ENCODE data around the gene RNH1.
"Not testable (repeated sequence)": the region's sequence is repeated elsewhere in the genome, so short reads cannot be mapped to it uniquely, and the experiment has no call there.

Gene RNH1

GRCh38 chr11:520428-521176 is 13.6 kb upstream of the RNH1 start:
- no peak for DNase-seq (ENCODE audit: low read depth in 3 of 3)

GRCh38 chr11:518463-519202 is 11.6 kb upstream of the RNH1 start:
- DNase-seq (ENCODE audit: low read depth in 3 of 3) = peak; percentile 80 to 87 (median 80)

- not testable (repeated sequence) for DNase-seq (ENCODE audit: low read depth in 3 of 3)
These were observed 10.1 kb upstream of the RNH1 start for GRCh38 chr11:516918-517685.

DNA sequence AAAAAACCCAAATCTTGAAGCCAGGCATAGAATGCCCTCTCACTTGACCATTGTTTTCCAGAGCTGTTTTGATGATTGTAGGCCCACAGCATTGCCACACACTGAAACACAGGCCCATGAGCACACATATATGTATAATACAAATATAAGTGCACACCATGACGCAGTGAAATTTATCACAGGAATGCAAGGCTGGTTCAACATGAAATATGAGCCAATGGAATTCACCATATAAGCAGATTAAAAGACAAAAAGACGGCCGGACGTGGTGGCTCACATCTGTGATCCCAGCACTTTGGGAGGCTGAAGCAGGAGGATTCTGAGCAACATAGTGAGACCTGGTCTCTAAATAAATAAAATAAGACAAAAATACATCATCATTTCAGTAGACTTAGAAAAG is 9.4 kb upstream of the RNH1 start:
- DNase-seq (ENCODE audit: low read depth in 3 of 3) = no peak

DNA sequence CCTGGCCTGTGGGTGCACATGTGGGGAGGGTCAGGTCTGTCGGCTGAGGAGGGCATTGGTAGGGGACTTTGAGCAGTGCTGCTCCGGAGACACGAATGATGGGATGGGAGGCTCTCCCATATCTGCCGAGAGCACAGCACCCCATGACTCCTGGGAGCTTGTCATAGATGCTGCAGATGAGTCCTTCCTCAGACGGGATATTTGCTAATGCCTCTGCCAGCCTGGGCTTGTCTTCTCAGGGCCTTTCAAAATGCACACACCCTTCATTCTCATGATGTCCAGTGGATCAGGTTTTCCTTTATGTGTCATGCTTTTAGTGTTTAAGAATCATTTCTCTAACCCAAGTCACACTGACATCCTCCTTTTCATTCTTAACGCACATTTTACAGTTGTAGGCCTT is 8.1 kb upstream of the RNH1 start:
- DNase-seq (ENCODE audit: low read depth in 3 of 3) = no peak

DNA sequence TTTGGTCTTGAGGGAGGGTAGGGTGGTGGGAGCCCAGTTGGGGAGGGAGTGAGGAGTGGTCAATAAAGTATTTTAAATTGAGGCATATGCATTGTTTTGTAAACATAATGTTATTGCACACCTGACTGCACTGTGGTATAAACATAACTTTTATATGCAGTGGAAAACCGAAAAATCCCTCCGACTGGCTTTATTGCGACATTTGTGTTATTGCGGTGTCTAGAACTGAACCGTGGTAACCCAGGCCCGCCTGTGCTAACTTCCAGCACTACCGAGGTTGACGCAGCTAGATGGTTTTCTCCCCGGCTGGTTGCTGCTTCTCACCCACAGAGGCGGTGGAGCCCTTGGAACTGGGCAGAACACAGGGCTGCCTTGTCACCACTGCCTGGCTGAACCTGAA is 7.6 kb upstream of the RNH1 start:
- no peak for DNase-seq (ENCODE audit: low read depth in 3 of 3)

DNA sequence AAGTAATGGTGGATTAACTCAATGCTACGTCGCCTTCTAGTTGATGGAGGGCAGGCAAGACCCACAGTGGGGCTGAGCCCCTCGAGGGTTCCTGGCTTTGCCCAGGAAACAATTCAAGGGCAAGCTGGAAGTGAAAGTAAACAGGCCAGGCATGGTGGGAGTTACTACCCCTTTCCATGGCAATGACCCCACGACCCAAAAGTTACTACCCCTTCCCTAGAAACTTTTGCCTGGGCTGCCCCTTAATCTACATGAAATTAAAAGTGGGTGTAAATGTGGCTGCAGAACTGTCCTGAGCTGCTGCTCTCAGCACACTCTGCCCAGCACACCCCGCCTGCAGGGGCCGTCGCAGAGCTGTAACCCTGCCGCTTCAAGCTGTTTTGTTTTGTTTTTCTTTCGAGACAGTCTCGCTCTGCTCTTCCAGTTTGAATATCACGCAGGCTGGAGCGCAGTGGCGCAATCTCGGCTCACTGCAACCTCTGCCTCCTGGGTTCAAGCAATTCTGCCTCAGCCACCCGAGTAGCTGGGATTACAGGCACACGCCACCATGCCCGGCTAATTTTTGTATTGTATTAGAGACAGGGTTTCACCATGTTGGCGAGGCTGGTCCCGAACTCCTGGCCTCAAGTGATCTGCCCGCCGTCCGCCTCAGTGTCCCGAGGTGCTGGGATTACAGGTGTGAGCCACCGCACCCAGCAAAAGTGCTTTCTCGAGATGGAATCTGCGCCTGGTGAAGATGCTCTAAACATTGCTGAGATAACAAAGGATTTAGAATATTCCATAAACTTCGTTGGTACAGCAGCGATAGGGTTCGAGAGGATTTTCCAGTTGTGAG is 5.9 kb upstream of the RNH1 start:
- no peak for DNase-seq (ENCODE audit: low read depth in 3 of 3)

DNA sequence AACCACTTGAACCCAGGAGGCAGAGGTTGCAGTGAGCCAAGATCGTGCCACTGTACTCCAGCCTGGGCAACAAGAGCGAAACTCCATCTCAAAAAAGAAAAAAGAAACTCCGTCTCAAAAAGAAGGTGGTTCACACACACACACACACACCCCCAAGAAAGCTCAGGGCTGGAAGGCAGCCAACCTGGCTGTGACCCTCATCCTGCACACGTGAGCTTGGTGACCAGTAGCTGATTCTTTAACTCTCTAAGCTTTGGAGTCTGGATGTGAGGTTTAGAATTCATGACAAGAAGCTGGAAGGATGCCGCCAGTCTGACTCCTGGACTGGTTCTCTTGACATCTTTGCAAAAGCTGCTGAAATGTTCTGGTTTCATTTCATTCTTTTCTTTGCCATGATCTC is 1.9 kb upstream of the RNH1 start:
- DNase-seq (ENCODE audit: low read depth in 3 of 3) = no peak

GRCh38 chr11:507727-508515 is 879 bp upstream of the RNH1 start:
- no peak for DNase-seq (ENCODE audit: low read depth in 3 of 3)

- DNase-seq (ENCODE audit: low read depth in 3 of 3) = peak; percentile 92 to 95 (median 94)
These were observed 626 bp downstream of the RNH1 start for GRCh38 chr11:506238-506994.

DNA sequence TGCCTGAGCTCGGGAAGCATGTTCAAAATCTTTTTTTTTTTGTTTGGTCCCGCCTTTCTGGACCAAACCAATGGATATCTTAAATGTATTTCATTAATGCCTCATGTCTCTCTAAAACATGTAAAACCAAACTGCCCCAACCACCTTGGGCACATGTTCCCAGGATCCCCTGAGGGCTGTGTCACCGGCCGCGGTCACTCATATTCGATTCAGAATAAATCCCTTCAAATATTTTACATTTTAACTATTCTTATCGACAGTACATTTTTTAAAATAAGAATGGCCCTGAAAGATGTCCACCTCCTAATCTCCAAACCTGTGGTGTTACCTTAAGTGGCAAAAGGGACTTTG is 2.1 kb downstream of the RNH1 start:
- no peak for DNase-seq (ENCODE audit: low read depth in 3 of 3)

- DNase-seq (ENCODE audit: low read depth in 3 of 3) = no peak
These were observed 2.7 kb downstream of the RNH1 start for GRCh38 chr11:504053-504993.

GRCh38 chr11:503179-503981 is 3.7 kb downstream of the RNH1 start:
- DNase-seq (ENCODE audit: low read depth in 3 of 3) = no peak

DNA sequence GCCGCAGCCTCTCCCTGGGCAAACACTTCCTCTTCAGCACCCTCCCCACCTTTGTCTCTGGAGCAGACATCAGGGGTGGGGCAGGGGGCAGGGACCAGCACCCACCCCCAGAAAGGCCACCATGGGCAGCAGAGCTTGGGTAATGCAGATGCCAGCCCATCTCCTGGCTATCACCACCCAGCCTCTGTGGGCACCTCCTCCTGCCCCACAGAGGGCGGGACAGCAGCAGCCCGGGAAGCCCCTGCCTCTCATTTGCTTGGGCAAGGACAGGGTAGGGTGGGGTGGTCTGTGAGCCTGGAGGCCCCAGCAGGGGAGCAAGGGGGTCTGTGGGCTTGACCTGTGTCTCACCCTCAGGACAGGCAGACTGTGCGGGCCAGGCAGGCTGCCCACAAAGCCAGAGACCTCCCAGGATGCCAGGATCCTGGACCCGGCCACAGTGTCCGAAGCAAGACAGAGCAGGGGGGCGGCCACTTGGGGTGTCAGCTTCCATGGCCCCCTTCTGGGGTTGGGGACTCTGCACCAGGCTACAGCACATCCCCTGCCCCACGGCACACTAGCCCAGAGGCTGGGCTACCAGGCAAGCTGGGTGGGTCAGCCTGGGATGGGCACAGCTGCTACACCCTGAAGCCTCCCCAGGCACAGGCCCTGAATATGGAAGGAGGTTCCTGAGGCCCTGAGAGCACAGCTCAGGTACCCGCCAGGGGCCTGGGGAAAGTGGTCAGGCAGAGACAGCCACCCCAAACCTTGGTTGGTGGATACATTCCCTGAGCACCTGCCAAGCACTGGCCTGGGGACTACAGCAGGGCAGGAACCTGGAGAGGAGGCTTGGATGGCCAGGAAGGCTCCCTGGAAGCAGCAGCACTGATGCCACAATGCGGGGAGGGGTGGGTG is 4.5 kb downstream of the RNH1 start:
- no peak for DNase-seq (ENCODE audit: low read depth in 3 of 3)

- DNase-seq (ENCODE audit: low read depth in 3 of 3) = no peak
These were observed 5.3 kb downstream of the RNH1 start for GRCh38 chr11:501683-502287.

DNA sequence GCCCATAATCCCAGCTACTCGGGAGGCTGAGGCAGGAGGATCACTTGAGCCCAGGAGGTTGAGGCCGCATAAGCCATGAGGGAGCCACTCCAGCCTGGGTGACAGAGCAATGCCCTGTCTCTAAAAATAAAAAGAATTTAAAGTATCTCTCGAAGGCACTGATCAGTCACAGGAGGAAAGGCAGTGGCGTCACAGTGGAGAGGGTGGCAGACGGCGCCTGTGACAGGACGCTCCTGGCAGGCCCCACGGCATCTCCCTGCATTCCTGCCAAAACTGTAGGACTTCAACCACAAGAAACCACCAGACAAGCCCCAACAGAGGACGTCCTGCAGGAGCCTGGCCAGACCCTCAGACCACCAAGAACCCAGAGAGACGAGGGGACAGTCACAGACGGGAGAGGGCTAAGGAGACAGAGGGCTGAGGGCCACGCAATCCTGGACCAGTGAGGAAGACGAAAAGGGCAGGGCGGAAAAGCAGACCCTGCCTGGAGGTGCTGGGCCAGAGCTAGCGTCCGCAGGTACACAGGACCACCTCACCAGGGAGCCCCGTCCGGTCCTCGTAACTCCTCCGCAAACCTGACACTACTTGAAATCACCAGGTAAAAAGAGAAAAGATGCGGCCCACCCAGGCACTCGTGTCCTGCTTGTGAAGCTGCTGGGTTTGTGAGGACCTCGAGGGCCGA is 5.9 kb downstream of the RNH1 start:
- no peak for DNase-seq (ENCODE audit: low read depth in 3 of 3)
